Fibroblast of gingiva (primary cell): ENCODE results near the gene ZNF385C.
A peak's percentile ranks its signal among the peaks of the same experiment; 100 is the strongest.
"Not testable (repeated sequence)": the region's sequence is repeated elsewhere in the genome, so short reads cannot be mapped to it uniquely, and the experiment has no call there.

ENCODE experiments used
- DNase-seq: peaks from one replicate; pipeline ENCODE4 v3.0.0-alpha.2; 2011; ENCODE audit warnings: low read depth

ZNF385C gene, protein sequence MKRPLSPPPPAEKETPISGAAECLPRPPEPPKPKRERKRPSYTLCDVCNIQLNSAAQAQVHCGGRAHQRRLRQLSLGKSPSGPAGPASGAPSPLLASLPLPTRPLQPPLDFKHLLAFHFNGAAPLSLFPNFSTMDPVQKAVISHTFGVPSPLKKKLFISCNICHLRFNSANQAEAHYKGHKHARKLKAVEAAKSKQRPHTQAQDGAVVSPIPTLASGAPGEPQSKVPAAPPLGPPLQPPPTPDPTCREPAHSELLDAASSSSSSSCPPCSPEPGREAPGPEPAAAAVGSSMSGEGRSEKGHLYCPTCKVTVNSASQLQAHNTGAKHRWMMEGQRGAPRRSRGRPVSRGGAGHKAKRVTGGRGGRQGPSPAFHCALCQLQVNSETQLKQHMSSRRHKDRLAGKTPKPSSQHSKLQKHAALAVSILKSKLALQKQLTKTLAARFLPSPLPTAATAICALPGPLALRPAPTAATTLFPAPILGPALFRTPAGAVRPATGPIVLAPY

GRCh38 chr17:42097691-42098631, at the start of gene ZNF385C:
Gene ZNF385C (minus strand): TSS chr17:42098473. CDS start chr17:42063056, 35,417 bp downstream.
- DNase-seq, result no peak

DNA sequence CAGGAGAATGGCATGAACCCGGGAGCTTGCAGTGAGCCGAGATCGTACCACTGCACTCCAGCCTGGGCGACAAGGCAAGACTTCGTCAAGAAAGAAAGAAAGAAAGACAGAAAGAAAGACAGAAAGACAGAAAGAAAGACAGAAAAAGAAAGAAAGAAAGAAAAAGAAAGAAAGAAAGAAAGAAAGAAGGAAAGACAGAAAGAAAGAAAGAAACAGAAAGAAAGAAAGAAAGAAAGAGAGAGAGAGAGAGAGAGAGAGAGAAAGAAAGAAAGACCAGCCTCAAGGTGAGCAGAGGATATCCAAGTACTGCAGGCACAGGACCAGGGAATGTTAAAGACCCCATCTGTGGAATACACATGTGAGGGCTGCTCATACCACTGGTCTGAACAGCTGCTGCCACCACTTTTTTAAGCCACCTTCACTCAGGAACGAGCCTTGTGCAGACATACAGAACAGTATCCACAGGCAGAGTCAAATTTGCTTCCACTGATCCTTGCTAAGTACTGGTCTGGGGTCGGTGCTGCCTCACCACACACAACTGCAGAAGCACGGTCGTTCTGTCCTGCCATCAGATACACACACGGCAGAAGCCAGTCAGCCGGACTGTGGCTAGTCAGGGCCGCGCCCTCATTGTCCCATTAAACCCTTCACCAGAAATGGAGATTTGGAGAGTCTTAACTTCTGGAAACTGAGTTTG, 48.8 kb upstream of the ZNF385C start:
- DNase-seq, result no peak

DNA sequence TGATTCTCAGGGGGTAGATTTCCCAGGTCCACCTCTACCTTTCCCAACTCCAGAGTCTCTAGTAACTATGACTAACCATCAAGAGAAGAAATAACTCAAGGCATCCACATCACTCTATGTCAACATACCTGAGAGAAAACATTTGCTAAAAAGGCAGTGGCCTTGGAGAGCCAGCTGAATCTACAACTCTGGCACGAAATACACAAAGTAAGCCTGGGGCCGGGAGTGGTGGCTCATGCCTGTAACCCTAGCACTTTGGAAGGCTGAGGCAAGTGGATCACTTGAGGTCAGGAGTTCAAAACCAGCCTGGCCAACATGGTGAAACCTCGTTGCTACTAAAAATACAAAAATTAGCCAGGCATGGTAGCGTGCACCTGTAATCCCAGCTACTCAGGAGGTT, 44.9 kb upstream of the ZNF385C start:
- DNase-seq, result not testable (repeated sequence)

DNA sequence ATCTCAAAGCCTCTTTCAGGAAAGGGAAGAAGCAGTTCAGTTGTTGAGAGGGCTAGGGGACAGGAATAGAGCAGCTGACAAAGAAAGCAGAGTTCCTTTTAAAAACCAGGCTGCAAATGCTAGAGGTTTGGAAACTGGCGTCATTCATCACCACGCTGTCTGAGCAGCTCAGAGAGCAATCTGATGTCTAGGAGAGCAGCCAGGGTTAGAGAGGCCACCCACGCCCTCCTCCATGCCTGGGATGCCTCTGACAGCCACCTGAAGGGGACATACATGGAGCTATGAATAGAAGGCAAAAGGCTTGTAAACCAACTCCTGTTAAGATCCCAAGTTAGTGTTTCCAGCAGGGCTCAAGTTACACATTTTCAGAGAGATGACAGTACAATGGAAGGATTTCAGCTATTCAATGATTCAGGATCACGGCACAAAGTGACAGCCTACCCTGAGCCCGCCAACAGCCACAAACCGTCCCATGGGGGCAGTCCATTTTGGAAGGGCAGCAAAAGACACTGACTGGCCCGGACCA, 44.2 kb upstream of the ZNF385C start:
- peak; percentile 76 for DNase-seq

GRCh38 chr17:42141382-42141781, 43.1 kb upstream of the ZNF385C start:
- DNase-seq, result no peak

GRCh38 chr17:42140690-42141089, 42.4 kb upstream of the ZNF385C start:
- not testable (repeated sequence) for DNase-seq

GRCh38 chr17:42138749-42139492, 40.6 kb upstream of the ZNF385C start:
- no peak for DNase-seq

DNA sequence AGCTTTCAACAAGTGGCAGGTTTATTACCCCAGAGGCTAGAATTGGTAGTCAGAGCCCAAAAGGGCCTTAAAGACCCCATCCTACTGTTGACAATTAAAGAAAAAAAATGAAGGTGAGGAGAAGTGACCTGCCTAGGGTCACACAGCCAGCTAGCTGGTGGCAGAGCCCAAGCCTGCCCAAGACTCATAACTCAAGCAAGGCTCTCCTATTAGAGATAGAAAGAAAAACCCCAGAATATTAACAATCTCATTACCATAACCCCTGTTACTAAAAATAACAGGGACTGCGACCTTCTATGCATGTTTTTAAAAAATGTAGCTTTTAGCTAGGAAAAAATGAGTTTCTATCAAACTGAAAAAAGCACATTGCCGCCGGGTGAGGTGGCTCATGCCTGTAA, 38.4 kb upstream of the ZNF385C start:
- DNase-seq, result no peak

DNA sequence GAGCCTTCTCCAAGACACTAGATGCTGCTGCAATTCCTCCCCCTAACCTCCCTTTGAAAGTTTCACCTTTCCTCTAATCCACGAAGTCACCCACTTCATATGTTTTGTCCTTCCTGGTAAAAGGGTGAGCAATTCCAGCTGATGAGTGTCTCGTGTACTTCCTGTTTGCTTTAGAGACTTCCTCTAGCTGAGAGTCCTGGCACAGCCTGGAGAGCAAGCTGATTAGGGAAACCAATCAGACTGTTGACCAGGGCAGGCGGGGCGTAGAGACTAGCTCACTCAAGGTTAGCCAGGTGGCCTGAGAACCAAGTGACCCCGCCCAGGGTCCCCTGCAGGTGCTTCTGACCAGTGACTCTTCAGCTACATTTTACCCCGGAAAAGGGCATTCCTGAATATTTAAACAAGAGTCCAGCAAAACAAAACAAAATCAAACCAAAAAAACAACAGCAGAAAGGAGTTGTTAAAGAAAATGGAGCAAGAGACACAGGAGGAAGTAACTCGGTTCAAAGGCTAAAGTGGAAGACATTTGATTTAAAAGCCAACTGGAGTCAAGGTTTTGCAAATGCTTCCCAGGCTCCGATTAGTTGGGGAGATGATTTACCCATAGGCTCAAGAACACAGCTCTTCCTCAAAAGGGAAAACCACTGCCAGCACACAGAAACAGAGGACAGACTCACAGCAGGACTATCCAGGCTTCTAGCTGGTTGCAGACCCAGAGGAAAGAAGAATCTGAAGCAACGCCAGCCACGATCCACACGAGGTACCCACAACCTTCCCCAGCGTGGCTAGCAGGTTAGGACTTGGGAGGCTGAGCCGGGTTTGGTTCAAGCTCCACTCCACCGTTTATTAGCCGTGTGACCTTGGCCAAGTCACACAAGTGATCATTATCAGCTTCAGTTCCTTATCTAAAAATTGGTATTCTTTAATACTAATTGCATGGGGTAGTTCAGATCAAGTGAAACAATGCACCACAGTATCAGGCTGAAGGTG, 37.7 kb upstream of the ZNF385C start:
- peak; percentile 16 for DNase-seq

DNA sequence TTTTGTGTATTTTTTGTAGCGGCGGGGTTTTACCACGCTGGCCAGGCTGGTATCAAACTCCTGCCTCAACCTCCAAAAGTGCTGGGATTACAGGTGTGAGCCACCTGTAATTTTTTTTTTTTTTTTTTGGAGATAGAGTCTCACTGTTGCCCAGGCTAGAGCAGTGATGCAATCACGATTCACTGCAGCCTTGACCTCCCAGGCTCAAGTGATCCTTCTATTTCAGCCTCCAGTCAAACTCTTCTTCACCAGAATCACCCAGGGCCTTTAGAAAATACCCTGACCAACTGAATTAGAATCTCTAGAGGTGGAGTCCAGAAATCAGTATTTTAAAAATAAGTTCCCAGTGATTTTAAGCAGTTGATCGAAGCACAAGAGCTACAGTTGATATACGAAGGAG, 36.9 kb upstream of the ZNF385C start:
- no peak for DNase-seq

DNA sequence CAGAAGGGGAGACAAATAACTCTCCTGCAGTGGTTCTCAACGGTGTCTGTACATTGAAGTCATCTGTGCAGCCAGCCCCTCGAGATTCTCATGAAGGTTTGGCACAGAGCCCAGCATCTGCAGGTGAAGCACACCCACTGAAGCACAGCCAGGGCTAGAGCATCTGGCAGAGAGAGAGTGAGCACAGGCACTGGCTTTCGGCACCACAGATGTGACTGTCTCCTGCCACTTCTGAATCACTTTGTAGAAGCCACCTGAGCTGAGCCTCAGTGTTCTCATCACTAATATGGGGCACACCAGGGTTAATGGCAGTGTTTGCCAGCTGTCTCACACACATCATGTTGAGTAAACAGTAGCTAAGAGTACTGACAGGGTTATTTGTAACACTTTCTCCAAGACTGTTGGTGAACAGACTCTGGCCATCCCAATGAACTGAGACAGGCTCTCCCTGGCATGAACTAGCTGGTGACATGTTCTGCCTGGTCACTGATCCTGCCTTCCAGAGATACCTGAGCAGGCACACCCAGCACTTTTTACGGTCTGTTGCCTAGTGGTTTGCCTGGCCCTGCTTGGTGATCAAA, 35.3 kb upstream of the ZNF385C start:
- DNase-seq, result no peak

DNA sequence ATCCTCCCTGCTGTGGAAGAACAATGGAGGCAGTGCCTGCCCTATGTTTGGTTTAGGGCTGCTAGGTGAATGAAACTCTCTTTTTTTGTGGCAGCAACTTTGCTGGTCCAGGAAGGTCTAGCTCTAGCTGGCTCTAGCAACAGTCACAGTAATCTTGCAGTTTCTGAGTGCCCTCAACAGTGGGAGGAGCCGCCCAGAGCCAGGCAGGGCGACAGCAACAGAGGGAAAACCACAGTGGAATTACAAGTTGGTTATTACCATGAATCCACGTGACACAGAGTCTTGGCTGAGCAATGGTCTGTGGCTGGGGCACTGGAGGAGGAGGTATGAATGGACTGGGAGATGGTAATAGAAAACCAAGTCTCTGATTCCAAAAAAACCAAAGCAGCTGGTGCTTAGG, 34.7 kb upstream of the ZNF385C start:
- DNase-seq, result peak; percentile 81

- no peak for DNase-seq
Observed at GRCh38 chr17:42131981-42132432, 33.7 kb upstream of the ZNF385C start.

DNA sequence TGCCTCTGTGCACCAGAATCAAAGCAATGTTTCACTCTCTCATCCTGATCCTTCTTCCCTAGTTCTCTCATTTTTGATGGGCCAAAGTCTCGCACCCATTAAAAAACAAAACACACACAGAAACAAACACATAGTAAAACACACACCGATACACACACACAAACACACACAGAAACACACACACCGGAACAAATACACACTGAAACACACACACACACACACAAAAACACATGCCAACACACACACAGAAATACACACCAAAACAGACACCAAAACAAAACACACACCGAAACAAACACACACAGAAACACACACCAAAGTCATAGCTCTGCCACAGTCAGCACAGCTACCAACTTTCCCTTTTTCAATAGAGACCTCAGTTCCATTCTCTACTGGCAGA, 33.0 kb upstream of the ZNF385C start:
- DNase-seq, result no peak

DNA sequence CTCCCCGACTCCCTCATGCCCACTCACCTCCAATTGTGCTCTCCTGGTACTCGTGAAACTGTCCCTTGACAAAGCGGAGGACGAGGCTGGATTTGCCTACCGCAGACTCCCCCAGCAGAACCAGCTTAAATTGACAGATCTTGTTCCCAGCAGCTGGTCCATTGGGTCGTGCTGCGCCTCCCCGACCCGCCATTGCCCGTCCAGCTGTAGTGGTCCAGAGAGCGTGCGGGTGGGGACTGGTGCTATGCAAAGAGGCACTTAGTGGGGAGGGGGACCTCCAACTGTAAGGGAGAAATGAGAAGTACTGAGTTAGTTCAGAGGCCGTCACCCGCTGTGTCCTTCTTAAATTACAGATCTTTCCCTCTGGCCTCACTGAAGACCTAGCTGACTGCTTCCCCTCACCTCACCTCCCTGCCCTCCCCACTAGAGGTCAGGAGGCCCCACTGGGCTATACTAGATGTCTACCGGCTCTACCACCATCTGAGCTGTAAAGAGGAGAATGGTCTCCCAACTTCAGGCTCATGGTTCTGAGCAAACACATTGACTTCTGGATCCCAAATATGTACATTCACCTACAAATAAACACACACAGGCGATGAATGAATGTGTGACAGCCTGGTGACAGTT, 32.1 kb upstream of the ZNF385C start:
- DNase-seq, result no peak

GRCh38 chr17:42129109-42129837, 31.0 kb upstream of the ZNF385C start:
- DNase-seq, result no peak

- DNase-seq, result no peak
Observed at GRCh38 chr17:42127414-42127813, 29.1 kb upstream of the ZNF385C start.

DNA sequence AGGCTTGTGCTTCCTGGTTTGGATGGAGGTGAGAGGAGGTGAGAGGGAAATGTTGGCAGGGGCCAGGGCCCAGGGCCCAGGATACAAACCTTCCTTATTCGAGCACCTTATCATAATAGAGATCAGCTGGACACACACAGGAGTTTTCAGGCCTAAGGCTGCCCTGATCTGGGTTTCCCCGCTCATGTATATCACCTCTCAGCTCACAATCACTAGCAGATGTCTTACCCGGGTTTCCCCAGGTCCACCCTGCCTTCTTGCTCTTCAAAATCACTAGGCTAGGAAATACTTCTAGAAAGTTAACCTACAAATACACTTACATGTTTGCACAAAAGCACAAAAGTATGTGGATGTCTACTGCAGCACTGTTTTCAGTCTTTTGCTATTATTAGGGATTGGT, 28.6 kb upstream of the ZNF385C start:
- DNase-seq, result no peak
